ENCODE data around the gene MRGPRF.

GRCh38 chr11:68966894-68967780 is 45.9 kb downstream of the MRGPRF start:
- no peak for TF ChIP-seq POLR2A (IDR thresholded peaks at IDR 0.05)
- TF ChIP-seq EP300 (IDR thresholded peaks at IDR 0.05): no peak
- TF ChIP-seq CTCF (IDR thresholded peaks at IDR 0.05): no peak
- TF ChIP-seq POLR2AphosphoS5 (IDR thresholded peaks at IDR 0.05): no peak
